ENCODE measurements around the gene TTI1. TPM values are rescaled to one million over a fixed set of nuclear protein-coding genes. Genes with fewer than 3 reads are reported as not detected.

The TTI1 gene
- total RNA-seq, 1 experiment from 2014 or later, result 26.6 TPM

GRCh38 chr20:37972256-37973058, 60.8 kb downstream of the TTI1 start:
- no peak overlapping the region for H3K4me3 ChIP-seq (ENCODE audit: low read depth in 2 of 2, low read length in 2 of 2)
- no peaks in the 10 kb centered on the region for H3K4me1 ChIP-seq (ENCODE audit: control insufficient read depth, insufficient read depth, low read length)
- TF ChIP-seq POLR2AphosphoS5 (IDR thresholded peaks at IDR 0.05; ENCODE audit: low read depth, low read length) (no peak), REST (IDR thresholded peaks at IDR 0.05; ENCODE audit: insufficient read depth in 1 of 2, low read depth in 2 of 2, low read length in 1 of 2) (no peak), SIN3A (IDR thresholded peaks at IDR 0.05; ENCODE audit: borderline replicate concordance, insufficient read depth, low read depth, low read length) (no peak), TCF7L2 (IDR thresholded peaks at IDR 0.05; ENCODE audit: low read depth, low read length) (no peak), CTCF (IDR thresholded peaks at IDR 0.05) (no peak)
- in situ Hi-C loops (cut with HindIII; ENCODE audit: low pct_unique_long_range_greater_than_20kb, low sequenced_read_pairs) (no loop called here), intact Hi-C loops (cut with micrococcal nuclease; ENCODE audit: unreplicated experiment) (no loop called here)
- no peaks in the 10 kb centered on the region for H3K27me3 ChIP-seq (ENCODE audit: control insufficient read depth, insufficient read depth, low read length)
- no peaks in the 10 kb centered on the region for H3K36me3 ChIP-seq (ENCODE audit: control insufficient read depth, insufficient read depth, low read length)
- DNase-seq (ENCODE audit: low read depth, low spot score), result no peak
- BruUV-seq (replicated peaks), result no TSS peak
- CTCF ChIA-PET, result no interaction called here
- POLR2A ChIA-PET, result no interaction called here
- no peak overlapping the region for H3K27ac ChIP-seq (ENCODE audit: low read length)
- no peaks in the 10 kb centered on the region for H3K9me3 ChIP-seq (ENCODE audit: control insufficient read depth, insufficient read depth, low read depth, low read length)
- no peak for ATAC-seq

GRCh38 chr20:37971561-37972127, 61.6 kb downstream of the TTI1 start:
- ChIA-PET POLR2A (no interaction called here), CTCF (no interaction called here)
- DNase-seq (ENCODE audit: low read depth, low spot score) (no peak), ATAC-seq (no peak)
- TF ChIP-seq POLR2AphosphoS5 (IDR thresholded peaks at IDR 0.05; ENCODE audit: low read depth, low read length), result no peak
- no peak for TF ChIP-seq SIN3A (IDR thresholded peaks at IDR 0.05; ENCODE audit: borderline replicate concordance, insufficient read depth, low read depth, low read length)
- TF ChIP-seq CTCF (IDR thresholded peaks at IDR 0.05), result no peak
- no peak for TF ChIP-seq REST (IDR thresholded peaks at IDR 0.05; ENCODE audit: insufficient read depth in 1 of 2, low read depth in 2 of 2, low read length in 1 of 2)
- TF ChIP-seq TCF7L2 (IDR thresholded peaks at IDR 0.05; ENCODE audit: low read depth, low read length), result no peak
- no peaks in the 10 kb centered on the region for H3K4me1 ChIP-seq (ENCODE audit: control insufficient read depth, insufficient read depth, low read length)
- H3K27me3 ChIP-seq (ENCODE audit: control insufficient read depth, insufficient read depth, low read length), result no peaks in the 10 kb centered on the region
- no peaks in the 10 kb centered on the region for H3K9me3 ChIP-seq (ENCODE audit: control insufficient read depth, insufficient read depth, low read depth, low read length)
- in situ Hi-C loops (cut with HindIII; ENCODE audit: low pct_unique_long_range_greater_than_20kb, low sequenced_read_pairs) (no loop called here), intact Hi-C loops (cut with micrococcal nuclease; ENCODE audit: unreplicated experiment) (no loop called here)
- H3K27ac ChIP-seq (ENCODE audit: low read length), result no peak overlapping the region
- BruUV-seq (replicated peaks), result no TSS peak
- H3K4me3 ChIP-seq (ENCODE audit: low read depth in 2 of 2, low read length in 2 of 2), result no peak overlapping the region
- no peaks in the 10 kb centered on the region for H3K36me3 ChIP-seq (ENCODE audit: control insufficient read depth, insufficient read depth, low read length)

All from Panc1 (cell line).